ENCODE measurements around the gene SHANK2.

DNA sequence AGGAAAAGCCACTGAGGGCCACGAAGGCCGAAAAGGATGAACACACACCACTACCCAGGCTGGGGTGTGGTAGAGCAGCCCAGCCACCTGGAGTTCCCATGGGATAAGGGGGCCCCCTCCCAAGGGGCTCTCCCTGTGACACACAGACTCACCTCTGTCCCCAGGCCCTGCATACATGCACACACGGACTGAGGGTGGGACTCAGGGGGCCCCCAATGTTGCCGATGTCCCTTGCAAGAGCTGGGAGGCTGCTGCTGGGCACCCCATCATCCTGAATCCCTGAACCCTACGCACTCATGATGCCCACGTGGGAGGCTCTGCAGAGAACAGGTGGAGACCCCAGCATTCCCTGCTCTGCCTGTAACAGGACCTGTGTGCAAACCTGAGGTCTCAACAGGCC is 14.5 kb downstream of the SHANK2 start:
- TF ChIP-seq, protein P1, sequence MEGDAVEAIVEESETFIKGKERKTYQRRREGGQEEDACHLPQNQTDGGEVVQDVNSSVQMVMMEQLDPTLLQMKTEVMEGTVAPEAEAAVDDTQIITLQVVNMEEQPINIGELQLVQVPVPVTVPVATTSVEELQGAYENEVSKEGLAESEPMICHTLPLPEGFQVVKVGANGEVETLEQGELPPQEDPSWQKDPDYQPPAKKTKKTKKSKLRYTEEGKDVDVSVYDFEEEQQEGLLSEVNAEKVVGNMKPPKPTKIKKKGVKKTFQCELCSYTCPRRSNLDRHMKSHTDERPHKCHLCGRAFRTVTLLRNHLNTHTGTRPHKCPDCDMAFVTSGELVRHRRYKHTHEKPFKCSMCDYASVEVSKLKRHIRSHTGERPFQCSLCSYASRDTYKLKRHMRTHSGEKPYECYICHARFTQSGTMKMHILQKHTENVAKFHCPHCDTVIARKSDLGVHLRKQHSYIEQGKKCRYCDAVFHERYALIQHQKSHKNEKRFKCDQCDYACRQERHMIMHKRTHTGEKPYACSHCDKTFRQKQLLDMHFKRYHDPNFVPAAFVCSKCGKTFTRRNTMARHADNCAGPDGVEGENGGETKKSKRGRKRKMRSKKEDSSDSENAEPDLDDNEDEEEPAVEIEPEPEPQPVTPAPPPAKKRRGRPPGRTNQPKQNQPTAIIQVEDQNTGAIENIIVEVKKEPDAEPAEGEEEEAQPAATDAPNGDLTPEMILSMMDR (IDR thresholded peaks at IDR 0.05; ENCODE audit: extremely low read depth in 1 of 2, insufficient read depth in 1 of 2, low read depth in 1 of 2, low read length in 2 of 2), result no peak
- TF ChIP-seq POLR2A (IDR thresholded peaks at IDR 0.05; ENCODE audit: low read depth, low read length) (no peak), FOS (IDR thresholded peaks at IDR 0.05; ENCODE audit: borderline replicate concordance, insufficient read depth, low read length) (no peak), EZH2 (IDR thresholded peaks at IDR 0.05; ENCODE audit: borderline replicate concordance, low read depth, low read length, severe bottlenecking) (no peak), POLR2AphosphoS5 (IDR thresholded peaks at IDR 0.05; ENCODE audit: insufficient read depth, low read depth, low read length) (no peak), MYC (IDR thresholded peaks at IDR 0.05; ENCODE audit: low read depth, low read length) (no peak)
- TF ChIP-seq, protein P2, sequence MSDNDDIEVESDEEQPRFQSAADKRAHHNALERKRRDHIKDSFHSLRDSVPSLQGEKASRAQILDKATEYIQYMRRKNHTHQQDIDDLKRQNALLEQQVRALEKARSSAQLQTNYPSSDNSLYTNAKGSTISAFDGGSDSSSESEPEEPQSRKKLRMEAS (IDR thresholded peaks at IDR 0.05; ENCODE audit: insufficient read depth, insufficient read length), result no peak

All from endothelial cell of umbilical vein (primary cell).